PC-3 (cell line): Measurements from ENCODE around the gene REEP1.

Experiments
- EZH2 ChIP-seq: fragments of 300-600 bp; sonication (generic); IDR thresholded peaks from one replicate; pipeline ENCODE4 v1.6.1; 2017; ENCODE audit warnings: antibody characterized with exemption, mild to moderate bottlenecking, low read length; ENCODE audit not compliant: unreplicated experiment
- EZH2phosphoT487 ChIP-seq: fragments of 300-600 bp; sonication (generic); IDR thresholded peaks from 2 replicates; pipeline ENCODE4 v1.6.1; 2018; ENCODE audit warnings: mild to moderate bottlenecking, antibody characterized with exemption, low read length, borderline replicate concordance
- TF ChIP-seq, protein P1 (sequence below): fragments of 300-600 bp; sonication (generic); conservative IDR thresholded peaks from 2 replicates; pipeline ENCODE4 v1.5.1; 2017; ENCODE audit warnings: antibody characterized with exemption, low read depth, mild to moderate bottlenecking, low read length

DNA sequence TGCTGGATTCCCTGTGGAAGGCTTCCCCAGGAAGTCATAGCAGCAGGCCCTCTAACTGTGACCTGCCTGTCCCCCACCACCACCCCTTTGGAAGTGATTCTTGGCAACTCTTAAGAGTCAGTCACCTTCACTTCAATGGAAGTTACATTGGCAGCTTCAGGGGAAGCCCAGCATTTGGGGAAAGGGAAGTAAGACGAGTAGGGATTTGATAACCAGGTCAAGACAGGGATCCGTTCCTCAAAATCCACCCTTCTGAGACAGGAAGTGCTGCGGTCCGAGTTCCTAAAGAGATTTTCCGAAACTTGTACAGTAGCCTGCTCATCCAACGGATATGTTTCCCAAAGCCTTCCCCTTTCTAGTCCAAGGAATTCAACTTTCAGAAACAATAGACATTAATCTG, 84.0 kb downstream of the REEP1 start:
- TF ChIP-seq, protein P1, sequence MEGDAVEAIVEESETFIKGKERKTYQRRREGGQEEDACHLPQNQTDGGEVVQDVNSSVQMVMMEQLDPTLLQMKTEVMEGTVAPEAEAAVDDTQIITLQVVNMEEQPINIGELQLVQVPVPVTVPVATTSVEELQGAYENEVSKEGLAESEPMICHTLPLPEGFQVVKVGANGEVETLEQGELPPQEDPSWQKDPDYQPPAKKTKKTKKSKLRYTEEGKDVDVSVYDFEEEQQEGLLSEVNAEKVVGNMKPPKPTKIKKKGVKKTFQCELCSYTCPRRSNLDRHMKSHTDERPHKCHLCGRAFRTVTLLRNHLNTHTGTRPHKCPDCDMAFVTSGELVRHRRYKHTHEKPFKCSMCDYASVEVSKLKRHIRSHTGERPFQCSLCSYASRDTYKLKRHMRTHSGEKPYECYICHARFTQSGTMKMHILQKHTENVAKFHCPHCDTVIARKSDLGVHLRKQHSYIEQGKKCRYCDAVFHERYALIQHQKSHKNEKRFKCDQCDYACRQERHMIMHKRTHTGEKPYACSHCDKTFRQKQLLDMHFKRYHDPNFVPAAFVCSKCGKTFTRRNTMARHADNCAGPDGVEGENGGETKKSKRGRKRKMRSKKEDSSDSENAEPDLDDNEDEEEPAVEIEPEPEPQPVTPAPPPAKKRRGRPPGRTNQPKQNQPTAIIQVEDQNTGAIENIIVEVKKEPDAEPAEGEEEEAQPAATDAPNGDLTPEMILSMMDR: no peak
- no peak for TF ChIP-seq EZH2
- no peak for TF ChIP-seq EZH2phosphoT487
